ENCODE data around the gene CARF. TPM values are rescaled to one million over a fixed set of nuclear protein-coding genes. Genes with fewer than 3 reads are reported as not detected.

CARF gene
- total RNA-seq (2021; ENCODE audit: unreplicated experiment) = 4.2 TPM
- polyA plus RNA-seq (2012) = 1.1 and 1.8 TPM in 2 replicates
- percentile 63 among the genes with signal in this experiment for Bru-seq, nascent RNA
- percentile 54 among the genes with signal in this experiment for BruChase-seq, experiment 1, labeled RNA remaining after a 6-hour chase
- percentile 56 among the genes with signal in this experiment for BruChase-seq, experiment 2, labeled RNA remaining after a 2-hour chase
- long read RNA-seq, partial matches to known transcripts = 3 of 6 reads
- long read RNA-seq, other reads (novel, unspliced or antisense) = 3 of 6 reads

DNA sequence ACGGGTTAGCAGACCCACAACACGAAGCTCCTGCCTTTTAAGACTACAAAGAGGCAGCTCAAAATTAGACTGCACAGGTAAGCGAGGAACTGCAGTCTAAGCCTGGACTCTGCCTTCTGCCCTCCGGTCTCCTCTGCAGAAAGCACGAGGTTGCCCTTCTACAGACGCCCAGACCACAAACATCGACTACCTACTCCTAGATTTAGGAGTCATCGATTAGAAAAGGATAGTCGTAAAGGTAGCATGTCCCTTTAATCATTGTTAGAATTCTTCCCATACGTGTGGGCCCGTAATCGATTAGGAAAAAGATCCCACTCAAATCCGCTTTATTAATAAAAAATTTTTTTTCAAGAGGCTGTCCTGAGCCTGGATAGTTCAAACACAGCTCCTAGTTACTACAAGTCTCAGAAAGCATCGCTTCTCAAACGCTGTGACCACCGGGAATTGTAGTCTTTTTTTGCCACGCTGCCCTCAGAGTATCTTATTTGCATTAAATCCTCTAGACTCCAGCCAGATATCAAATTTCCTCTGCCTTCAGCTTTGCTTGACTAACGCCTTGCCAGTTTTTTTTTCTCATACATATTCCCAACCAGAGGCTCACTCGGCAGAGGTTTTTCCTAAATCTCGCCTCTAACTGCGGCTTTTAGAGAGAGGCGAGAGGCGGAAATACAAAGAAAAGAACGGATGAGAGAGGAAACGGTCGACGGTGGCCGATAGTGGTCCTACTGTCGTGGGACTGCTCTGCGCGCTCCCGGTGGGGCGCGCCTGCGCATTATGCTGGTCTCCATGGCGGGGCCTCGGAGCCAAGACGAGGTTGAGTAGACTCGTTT lies at the start of gene CARF, which contains the start of gene WDR12:
Gene CARF, plus strand, starts transcription at position 764 of the 830 bp plus-strand sequence. CDS start 29,628 bp downstream, outside the sequence.
Gene WDR12, minus strand, starts transcription at position 162 of the 830 bp plus-strand sequence. CDS start 197 bp downstream, outside the sequence.
- BruUV-seq (replicated peaks) = no TSS peak
- Histone ChIP-seq H2AFZ (ENCODE audit: low read depth, low read length, poor library complexity, severe bottlenecking) (peak within 1 kb of the TSS; percentile 83), H3K27me3 (ENCODE audit: insufficient read depth, low read length) (no peaks in the 10 kb centered on the region), H3K9me3 (ENCODE audit: control insufficient read depth in 1 of 2, insufficient read depth in 1 of 2, low read depth in 1 of 2, low read length in 2 of 2) (no peaks in the 10 kb centered on the region), H4K20me1 (ENCODE audit: insufficient read depth) (no peaks in the 10 kb centered on the region), H3K9me2 (ENCODE audit: insufficient read depth) (no peaks in the 10 kb centered on the region), H3K4me3 (replicated peaks in 1 of 2; ENCODE audit: low read depth in 1 of 2, low read length in 2 of 2) (peak within 1 kb of the TSS; percentile 90 to 94), H3K36me3 (ENCODE audit: control insufficient read depth in 1 of 2, insufficient read depth in 2 of 2, low read length in 2 of 2) (peaks cover 0 to 2% of the 10 kb centered on the region in 2 experiments; a peak in 1 of 4 replicates), H3K9ac (ENCODE audit: low read length) (peak within 1 kb of the TSS; percentile 91), H3K4me1 (ENCODE audit: control insufficient read depth in 1 of 2, insufficient read depth in 2 of 2, low read length in 2 of 2) (peaks cover 0 to 10% of the 10 kb centered on the region in 2 experiments; a peak in 2 of 4 replicates), H3K27ac (ENCODE audit: low read depth, low read length) (peak within 1 kb of the TSS; percentile 88), H3K79me2 (ENCODE audit: insufficient read depth, low read length) (peaks cover 49% of the 10 kb centered on the region), H3K4me2 (ENCODE audit: low read length) (peak within 1 kb of the TSS; percentile 83)
- intact Hi-C loops (cut with micrococcal nuclease) = loop anchor here (2.0 kb wide), 1 partner anchor 327 kb away; the partner anchor contains the start of gene CYP20A1
- ChIA-PET CTCF (no interaction called here), RAD21 (ENCODE audit: low non-redundant PET in 1 of 2, low total read pairs in 2 of 2, uncharacterized antibody in 2 of 2, unreplicated experiment in 2 of 2) (no interaction called here), POLR2A (interaction anchor here (0.9 kb wide), 1 partner anchor 21 kb away, joined by 3 read pairs; no protein-coding TSS in a partner anchor)
- ATAC-seq (peak; percentile 86), DNase-seq (ENCODE audit: low read depth, low spot score) (peak; percentile 91)
- peak; percentile 59; the same call in 1 of the 2 replicates for TF ChIP-seq SIN3A (IDR thresholded peaks at IDR 0.05; ENCODE audit: low read depth)
- peak; percentile 89 for TF ChIP-seq POLR2AphosphoS5 (IDR thresholded peaks at IDR 0.05; ENCODE audit: low read depth, low read length)
- TF ChIP-seq ZNF274 (IDR thresholded peaks at IDR 0.05; ENCODE audit: low read depth, low read length) = no peak
- TF ChIP-seq TCF7L2 (IDR thresholded peaks at IDR 0.05; ENCODE audit: borderline replicate concordance, extremely low read depth, insufficient read depth, insufficient read length) = peak; percentile 69
- peak; percentile 40; the same call in 1 of the 2 replicates for TF ChIP-seq ZFX (IDR thresholded peaks at IDR 0.05)
- TF ChIP-seq SRF (IDR thresholded peaks at IDR 0.05; ENCODE audit: low read depth) = peak; percentile 90
- peak; percentile 65 for TF ChIP-seq SP1 (IDR thresholded peaks at IDR 0.05; ENCODE audit: low read depth)
- TF ChIP-seq POLR2A (IDR thresholded peaks at IDR 0.05; ENCODE audit: borderline replicate concordance, extremely low read depth, insufficient read depth, insufficient read length) = peak; percentile 60
- no peak for TF ChIP-seq JUND (IDR thresholded peaks at IDR 0.05)
- peak; percentile 66 for TF ChIP-seq ELF1 (IDR thresholded peaks at IDR 0.05; ENCODE audit: borderline replicate concordance, low read depth)
- TF ChIP-seq FOSL1 (IDR thresholded peaks at IDR 0.05; ENCODE audit: low read depth) = no peak
- TF ChIP-seq, protein P1, sequence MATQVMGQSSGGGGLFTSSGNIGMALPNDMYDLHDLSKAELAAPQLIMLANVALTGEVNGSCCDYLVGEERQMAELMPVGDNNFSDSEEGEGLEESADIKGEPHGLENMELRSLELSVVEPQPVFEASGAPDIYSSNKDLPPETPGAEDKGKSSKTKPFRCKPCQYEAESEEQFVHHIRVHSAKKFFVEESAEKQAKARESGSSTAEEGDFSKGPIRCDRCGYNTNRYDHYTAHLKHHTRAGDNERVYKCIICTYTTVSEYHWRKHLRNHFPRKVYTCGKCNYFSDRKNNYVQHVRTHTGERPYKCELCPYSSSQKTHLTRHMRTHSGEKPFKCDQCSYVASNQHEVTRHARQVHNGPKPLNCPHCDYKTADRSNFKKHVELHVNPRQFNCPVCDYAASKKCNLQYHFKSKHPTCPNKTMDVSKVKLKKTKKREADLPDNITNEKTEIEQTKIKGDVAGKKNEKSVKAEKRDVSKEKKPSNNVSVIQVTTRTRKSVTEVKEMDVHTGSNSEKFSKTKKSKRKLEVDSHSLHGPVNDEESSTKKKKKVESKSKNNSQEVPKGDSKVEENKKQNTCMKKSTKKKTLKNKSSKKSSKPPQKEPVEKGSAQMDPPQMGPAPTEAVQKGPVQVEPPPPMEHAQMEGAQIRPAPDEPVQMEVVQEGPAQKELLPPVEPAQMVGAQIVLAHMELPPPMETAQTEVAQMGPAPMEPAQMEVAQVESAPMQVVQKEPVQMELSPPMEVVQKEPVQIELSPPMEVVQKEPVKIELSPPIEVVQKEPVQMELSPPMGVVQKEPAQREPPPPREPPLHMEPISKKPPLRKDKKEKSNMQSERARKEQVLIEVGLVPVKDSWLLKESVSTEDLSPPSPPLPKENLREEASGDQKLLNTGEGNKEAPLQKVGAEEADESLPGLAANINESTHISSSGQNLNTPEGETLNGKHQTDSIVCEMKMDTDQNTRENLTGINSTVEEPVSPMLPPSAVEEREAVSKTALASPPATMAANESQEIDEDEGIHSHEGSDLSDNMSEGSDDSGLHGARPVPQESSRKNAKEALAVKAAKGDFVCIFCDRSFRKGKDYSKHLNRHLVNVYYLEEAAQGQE (IDR thresholded peaks at IDR 0.05; ENCODE audit: low read depth) = no peak
- TF ChIP-seq, protein P2, sequence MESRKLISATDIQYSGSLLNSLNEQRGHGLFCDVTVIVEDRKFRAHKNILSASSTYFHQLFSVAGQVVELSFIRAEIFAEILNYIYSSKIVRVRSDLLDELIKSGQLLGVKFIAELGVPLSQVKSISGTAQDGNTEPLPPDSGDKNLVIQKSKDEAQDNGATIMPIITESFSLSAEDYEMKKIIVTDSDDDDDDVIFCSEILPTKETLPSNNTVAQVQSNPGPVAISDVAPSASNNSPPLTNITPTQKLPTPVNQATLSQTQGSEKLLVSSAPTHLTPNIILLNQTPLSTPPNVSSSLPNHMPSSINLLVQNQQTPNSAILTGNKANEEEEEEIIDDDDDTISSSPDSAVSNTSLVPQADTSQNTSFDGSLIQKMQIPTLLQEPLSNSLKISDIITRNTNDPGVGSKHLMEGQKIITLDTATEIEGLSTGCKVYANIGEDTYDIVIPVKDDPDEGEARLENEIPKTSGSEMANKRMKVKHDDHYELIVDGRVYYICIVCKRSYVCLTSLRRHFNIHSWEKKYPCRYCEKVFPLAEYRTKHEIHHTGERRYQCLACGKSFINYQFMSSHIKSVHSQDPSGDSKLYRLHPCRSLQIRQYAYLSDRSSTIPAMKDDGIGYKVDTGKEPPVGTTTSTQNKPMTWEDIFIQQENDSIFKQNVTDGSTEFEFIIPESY (IDR thresholded peaks at IDR 0.05; ENCODE audit: extremely low read depth, insufficient replicate concordance, low read length) = peak; percentile 70
- TF ChIP-seq ATF3 (IDR thresholded peaks at IDR 0.05) = no peak
- peak; percentile 58 for TF ChIP-seq YY1 (IDR thresholded peaks at IDR 0.05; ENCODE audit: extremely low read depth, insufficient replicate concordance, low read depth, low read length)
- no peak; the same call in 1 of the 2 replicates for TF ChIP-seq RAD21 (IDR thresholded peaks at IDR 0.05; ENCODE audit: low read depth)
- TF ChIP-seq MAX (IDR thresholded peaks at IDR 0.05) = peak; percentile 97
